Head of caudate nucleus (tissue), 42 donors: ENCODE data around the gene TRPT1.

Experiments
- DNase-seq, 42 donors: peaks; one replicate each; pipeline versions ENCODE4 v3.0.0 to v3.0.0-alpha.2; 2020 to 2021; ENCODE audit warnings: mixed read lengths in 7 of 42
- intact Hi-C: fragments of 100-400 bp; cut with DNase I; formaldehyde crosslinking; loops from one replicate; pipeline ENCODE4 v1.15.0; 2022

The TRPT1 gene

GRCh38 chr11:64219354-64219684 lies 6.7 kb downstream of the TRPT1 start:
- DNase-seq, result no peak
- intact Hi-C loops, result no loop called here

GRCh38 chr11:64218628-64219353 lies 7.2 kb downstream of the TRPT1 start:
- no peak for DNase-seq
- intact Hi-C loops, result no loop called here

- no peak for DNase-seq
- intact Hi-C loops, result no loop called here
Observed at GRCh38 chr11:64216879-64217278, 9.1 kb downstream of the TRPT1 start.

- intact Hi-C loops, result no loop called here
- DNase-seq, result no peak
Observed at GRCh38 chr11:64211181-64211872, 14.7 kb downstream of the TRPT1 start.

DNA sequence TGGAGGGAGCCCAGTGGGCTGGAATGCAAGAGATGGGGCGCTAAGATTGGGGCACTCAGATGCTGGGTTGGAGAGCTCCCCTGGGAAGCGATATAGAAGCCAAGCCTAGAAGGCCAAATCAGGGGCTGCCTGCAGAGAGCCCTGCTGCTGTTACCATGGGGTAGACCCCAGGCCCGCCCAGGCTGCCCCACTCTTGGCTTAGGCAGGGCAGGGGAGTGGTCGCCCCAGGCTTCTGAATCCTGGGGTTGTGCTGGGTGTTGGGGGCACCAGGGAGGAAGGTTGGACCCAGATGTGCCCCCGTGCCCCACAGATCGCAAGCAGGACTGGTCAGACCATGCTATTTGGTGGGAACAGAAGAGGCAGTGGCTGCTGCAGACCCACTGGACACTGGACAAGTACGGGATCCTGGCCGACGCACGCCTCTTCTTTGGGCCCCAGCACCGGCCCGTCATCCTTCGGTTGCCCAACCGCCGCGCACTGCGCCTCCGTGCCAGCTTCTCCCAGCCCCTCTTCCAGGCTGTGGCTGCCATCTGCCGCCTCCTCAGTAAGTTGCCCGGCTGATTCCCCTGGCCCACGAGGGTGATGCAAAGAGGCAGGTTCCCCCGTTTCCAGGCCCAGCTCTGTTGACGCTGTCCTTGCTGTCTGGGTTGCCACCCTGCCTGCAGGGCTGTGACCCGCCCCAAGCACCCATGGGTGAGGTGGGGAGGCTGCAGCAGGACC lies 15.5 kb downstream of the TRPT1 start:
- intact Hi-C loops, result no loop called here
- DNase-seq, result no peak

GRCh38 chr11:64209563-64209843 lies 16.5 kb downstream of the TRPT1 start:
- no peak for DNase-seq
- intact Hi-C loops, result no loop called here

DNA sequence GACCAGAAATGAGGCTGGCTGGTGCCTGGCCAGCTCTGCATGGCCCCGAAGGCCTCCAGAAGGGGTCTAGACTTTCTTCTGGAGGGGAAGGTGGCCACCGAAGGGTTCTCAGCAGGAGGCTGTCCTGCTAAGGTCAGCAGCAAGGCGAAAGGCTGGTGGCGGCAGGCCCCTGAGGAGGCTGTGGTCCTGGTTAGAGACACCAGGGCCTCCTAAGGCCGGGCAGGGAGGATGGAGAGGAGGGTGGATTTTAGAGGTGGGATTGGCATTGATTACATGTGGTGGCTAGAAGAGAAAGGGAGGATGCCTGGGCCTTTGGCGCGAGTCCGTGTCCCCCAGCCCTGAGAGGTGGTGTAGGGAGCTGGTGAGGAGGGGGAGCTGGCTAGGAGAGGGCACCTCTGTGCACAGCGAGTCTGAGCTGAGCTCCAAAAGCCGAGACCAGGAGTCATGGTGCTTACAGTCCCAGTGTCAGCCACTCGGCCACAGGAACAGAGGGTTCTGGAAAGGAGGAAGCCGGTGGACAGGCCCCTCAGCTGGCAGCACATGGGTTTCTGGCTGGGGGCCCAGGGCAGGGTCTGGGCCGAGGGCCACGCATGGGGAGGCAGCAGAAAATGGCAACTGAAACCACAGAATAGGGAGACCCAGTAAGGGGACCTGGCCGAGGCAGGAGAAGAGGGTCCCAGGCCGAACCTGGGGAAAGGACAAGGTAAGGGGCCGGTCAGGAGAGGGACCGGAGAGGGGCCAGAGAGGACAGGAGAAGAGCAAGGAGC lies 17.0 kb downstream of the TRPT1 start:
- DNase-seq, result peak in 2 of 42 donors; percentile 20 to 33
- intact Hi-C loops, result no loop called here

GRCh38 chr11:64208086-64208795 lies 17.7 kb downstream of the TRPT1 start:
- no peak for DNase-seq
- intact Hi-C loops, result no loop called here

DNA sequence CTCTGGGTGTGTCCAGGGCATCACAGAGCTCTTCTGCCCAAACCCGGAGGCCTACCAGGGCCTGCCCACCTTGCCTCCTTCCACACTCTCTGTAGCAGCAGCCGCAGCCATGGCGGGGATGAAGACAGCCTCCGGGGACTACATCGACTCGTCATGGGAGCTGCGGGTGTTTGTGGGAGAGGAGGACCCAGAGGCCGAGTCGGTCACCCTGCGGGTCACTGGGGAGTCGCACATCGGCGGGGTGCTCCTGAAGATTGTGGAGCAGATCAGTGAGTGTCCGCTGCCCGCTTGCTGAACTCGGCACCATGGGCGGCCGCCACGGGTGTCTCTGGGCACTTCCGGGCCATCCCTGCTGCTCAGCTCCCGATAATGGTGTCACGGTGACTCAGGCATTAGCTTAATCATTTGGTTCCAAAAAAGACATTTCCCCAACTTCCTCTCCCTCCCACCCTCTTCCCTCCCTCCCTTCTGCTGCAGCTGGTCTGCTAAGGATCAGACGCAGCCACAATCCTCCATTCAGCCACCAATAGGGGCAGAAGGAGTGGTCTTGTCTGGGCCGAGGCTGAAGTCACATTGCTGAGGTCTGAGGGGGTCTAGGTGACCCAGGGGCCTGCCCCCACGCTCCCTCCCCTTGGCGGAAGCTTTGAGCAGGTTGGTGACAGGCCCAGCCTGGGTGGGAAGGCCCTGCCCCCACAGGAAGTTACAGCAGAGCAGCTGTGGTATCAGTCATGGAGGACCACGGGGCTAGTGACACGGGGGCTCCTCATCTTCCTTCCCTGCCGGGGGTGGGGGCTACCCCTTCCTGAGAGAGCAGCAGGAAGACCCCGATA lies 18.5 kb downstream of the TRPT1 start:
- intact Hi-C loops, result no loop called here
- DNase-seq, result peak in 28 of 42 donors; percentile 37 to 78 (median 60)

- intact Hi-C loops, result no loop called here
- peak in 12 of 42 donors; percentile 29 to 68 (median 55) for DNase-seq
Observed at GRCh38 chr11:64206457-64207255, 19.3 kb downstream of the TRPT1 start, which contains the start of gene FERMT3. TSS of gene FERMT3 (plus strand) at chr11:64206721. CDS start at chr11:64207365, 644 bp downstream.

DNA sequence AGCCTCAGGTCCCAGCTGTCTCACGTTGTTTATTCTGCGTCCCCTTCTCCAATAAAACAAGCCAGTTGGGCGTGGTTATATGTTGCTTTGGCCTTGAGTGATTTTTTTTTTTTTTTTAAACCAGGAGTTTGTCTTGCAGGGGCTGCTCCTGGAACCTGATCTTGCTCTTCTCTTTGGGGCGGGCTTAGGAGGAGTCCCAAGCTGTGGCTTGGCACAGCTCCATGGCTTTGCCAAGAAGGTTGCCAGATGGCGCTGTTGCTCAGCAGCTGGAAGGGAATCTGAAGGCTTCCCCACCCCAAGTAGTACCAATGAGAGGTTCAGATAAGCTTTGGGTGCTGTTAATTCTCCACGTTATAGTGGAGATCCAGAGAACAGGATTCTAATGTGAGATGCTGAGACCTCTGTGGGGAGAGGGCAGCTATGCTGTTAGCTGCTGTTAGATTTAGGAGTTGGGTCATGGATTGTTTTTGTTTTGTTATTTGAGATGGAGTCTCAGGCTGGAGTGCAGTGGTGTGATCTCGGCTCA lies 21.5 kb downstream of the TRPT1 start:
- peak; percentile 75 to 94 (median 88) for DNase-seq
- intact Hi-C loops, result no loop called here

GRCh38 chr11:64204080-64204440 lies 21.9 kb downstream of the TRPT1 start:
- no peak for DNase-seq
- intact Hi-C loops, result no loop called here

- intact Hi-C loops, result no loop called here
- no peak for DNase-seq
Observed at GRCh38 chr11:64203421-64204079, 22.4 kb downstream of the TRPT1 start.

GRCh38 chr11:64202992-64203391 lies 23.0 kb downstream of the TRPT1 start:
- DNase-seq, result no peak
- intact Hi-C loops, result no loop called here

DNA sequence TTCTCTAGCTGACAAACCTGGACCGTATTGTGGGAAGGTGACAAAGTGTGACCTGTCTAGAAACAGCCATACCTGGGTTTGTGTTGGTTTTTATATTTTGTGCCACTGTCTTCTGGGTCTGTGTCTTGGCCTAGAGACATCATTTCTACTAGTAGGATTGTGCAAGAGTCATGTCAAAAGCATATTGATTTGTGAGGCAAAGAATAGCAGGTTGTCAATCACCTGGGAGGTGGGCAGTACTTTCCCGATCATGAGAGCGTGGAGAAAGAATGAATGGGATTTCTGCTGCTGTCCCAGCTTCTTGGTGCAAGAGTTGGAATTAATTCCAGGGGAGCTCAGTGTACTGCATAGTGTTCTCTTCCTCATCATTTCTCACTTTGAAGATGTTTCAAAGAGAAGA lies 24.4 kb downstream of the TRPT1 start:
- intact Hi-C loops, result no loop called here

GRCh38 chr11:64198511-64198910 lies 27.5 kb downstream of the TRPT1 start:
- intact Hi-C loops, result no loop called here
- DNase-seq, result no peak

More for the DNA sequence above, 24.4 kb downstream of the TRPT1 start:
- DNase-seq, result no peak

DNA sequence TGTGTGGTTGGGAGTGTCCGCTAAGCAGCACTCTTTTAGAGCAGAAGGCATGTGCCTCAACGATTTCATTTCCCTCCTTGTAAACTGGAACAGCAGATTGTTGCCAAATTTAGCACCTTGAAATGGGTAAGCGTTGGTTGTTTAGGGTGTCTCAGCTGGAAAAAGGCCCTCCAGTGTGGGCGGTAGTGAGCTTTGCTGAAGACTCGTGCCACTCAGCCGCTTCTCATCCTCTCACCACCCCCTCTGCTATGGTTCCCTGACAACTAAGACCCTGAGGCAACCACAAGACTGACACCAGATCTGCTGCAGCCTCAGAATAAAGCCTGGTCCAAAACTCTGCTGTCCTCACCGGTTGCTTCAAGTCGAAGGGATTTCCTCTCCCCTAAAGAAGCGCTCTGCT lies 29.4 kb downstream of the TRPT1 start:
- peak in 5 of 42 donors; percentile 22 to 51 (median 41) for DNase-seq
- intact Hi-C loops, result no loop called here
